Type B pancreatic cell (in vitro differentiated cells): ENCODE measurements around the gene KLHL22. TPM values are rescaled to one million over a fixed set of nuclear protein-coding genes. Genes with fewer than 3 reads are reported as not detected.

Experiments
- DNase-seq: peaks from one replicate; pipeline ENCODE4 v3.0.0; 2021; ENCODE audit warnings: mixed read lengths; ENCODE audit not compliant: unreplicated experiment; ENCODE audit errors: extremely low spot score
- H3K27ac Mint-ChIP-seq: 2 replicates; pipeline ENCODE4 v1.8.0; 2021; ENCODE audit warnings: mild to moderate bottlenecking, mixed read lengths
- H3K27me3 Mint-ChIP-seq: 2 replicates; pipeline ENCODE4 v1.8.0; 2021; ENCODE audit warnings: mixed read lengths
- H3K36me3 Mint-ChIP-seq: 2 replicates; pipeline ENCODE4 v1.8.0; 2021; ENCODE audit warnings: mixed read lengths
- H3K4me1 Mint-ChIP-seq: one replicate; pipeline ENCODE4 v1.8.0; 2021; ENCODE audit warnings: mixed read lengths; ENCODE audit not compliant: unreplicated experiment
- H3K4me3 Mint-ChIP-seq: 2 replicates; pipeline ENCODE4 v1.8.0; 2021; ENCODE audit warnings: mild to moderate bottlenecking, mixed read lengths
- H3K9me3 Mint-ChIP-seq: 2 replicates; pipeline ENCODE4 v1.8.0; 2021; ENCODE audit warnings: mixed read lengths
- total RNA-seq: library from RNA; stranded (reverse); gene quantifications from 2 replicates; pipeline ENCODE4 v1.2.1, GENCODE V29; 2021; ENCODE audit warnings: low replicate concordance
- TF ChIP-seq, protein P1 (sequence below): fragments of 200-600 bp; sonication (generic); conservative IDR thresholded peaks from 2 replicates; pipeline ENCODE4 v1.5.0; 2021; ENCODE audit warnings: antibody characterized with exemption, mild to moderate bottlenecking

KLHL22 gene
- total RNA-seq, 1 donor from 2014 or later: 38.8 TPM

DNA sequence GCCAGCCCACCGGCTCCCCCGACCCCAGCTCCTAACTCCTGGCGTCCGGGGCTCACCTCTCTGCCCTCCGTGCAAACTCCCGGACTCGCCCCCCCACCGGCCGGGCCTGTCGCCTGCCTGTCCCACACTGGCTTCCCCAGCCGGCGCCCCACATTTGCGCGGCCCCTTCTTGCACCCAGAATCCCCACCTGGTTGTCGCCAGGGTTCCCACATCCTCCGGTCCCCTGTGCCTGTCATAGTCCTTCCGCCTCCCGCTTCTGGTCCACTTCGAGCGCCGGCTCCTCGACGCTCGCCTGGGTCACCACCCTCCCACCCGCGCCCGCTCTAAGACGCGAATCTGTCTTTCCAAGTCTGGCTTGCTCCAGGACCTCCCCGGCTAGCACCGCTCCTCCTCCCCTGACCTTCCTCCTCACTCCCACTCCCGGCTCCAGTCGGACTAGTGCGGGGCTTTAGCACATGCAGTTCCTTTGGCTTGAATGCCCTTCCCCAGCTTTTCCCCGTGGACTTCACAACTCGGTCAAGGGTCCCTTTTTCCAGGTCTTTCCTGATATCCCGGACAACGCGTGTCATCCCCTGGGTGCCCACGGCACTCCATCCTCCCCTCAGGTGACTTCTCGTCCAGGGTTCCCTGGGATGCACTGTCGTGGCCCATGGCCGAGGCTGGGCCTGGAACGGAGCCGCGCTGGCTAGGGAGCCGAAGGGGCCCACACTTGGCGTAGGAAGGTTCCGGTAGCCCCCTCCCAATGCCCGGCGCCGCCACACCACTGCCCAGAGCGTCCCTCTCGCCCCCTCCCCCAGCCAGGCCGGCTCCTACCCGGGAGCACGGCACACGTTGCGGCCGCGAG is 58.6 kb downstream of the KLHL22 start:
- Mint-ChIP-seq H3K27ac (peak overlapping the region; percentile 83), H3K36me3 (peaks cover 12% of the 10 kb centered on the region), H3K27me3 (peaks cover 46% of the 10 kb centered on the region), H3K9me3 (no peaks in the 10 kb centered on the region), H3K4me1 (peaks cover 27% of the 10 kb centered on the region), H3K4me3 (peak overlapping the region; percentile 96)
- TF ChIP-seq, protein P1, sequence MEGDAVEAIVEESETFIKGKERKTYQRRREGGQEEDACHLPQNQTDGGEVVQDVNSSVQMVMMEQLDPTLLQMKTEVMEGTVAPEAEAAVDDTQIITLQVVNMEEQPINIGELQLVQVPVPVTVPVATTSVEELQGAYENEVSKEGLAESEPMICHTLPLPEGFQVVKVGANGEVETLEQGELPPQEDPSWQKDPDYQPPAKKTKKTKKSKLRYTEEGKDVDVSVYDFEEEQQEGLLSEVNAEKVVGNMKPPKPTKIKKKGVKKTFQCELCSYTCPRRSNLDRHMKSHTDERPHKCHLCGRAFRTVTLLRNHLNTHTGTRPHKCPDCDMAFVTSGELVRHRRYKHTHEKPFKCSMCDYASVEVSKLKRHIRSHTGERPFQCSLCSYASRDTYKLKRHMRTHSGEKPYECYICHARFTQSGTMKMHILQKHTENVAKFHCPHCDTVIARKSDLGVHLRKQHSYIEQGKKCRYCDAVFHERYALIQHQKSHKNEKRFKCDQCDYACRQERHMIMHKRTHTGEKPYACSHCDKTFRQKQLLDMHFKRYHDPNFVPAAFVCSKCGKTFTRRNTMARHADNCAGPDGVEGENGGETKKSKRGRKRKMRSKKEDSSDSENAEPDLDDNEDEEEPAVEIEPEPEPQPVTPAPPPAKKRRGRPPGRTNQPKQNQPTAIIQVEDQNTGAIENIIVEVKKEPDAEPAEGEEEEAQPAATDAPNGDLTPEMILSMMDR: no peak
- DNase-seq: no peak

DNA sequence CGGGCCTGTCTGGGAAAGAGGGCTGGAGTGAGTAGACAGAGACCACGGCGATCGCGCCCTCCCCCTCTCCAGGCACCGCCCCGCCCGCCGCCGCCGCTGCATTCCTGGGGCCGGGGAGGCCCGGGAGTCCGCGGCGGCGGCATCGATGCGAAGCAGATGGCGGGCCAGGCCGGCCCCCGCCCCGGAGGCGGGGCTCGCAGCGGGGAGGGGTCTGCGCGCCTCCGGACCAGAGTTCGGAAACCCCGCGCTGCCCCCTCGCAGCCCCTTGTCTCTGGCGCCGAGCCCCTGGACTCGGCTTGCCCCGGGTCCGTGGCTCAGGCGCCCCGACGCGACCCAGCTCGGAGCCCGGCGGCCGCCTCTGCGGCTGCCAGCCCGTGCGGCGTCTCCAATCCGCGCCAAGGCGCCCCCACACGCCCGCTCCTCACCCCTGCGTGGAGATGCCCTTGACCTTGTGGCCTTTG is 59.3 kb downstream of the KLHL22 start:
- peaks cover 28% of the 10 kb centered on the region for H3K4me1 Mint-ChIP-seq
- peak overlapping the region; percentile 96 for H3K4me3 Mint-ChIP-seq
- H3K36me3 Mint-ChIP-seq: peaks cover 12% of the 10 kb centered on the region
- peaks cover 47% of the 10 kb centered on the region for H3K27me3 Mint-ChIP-seq
- no peaks in the 10 kb centered on the region for H3K9me3 Mint-ChIP-seq
- DNase-seq: no peak
- TF ChIP-seq, protein P1: no peak
- H3K27ac Mint-ChIP-seq: no peak overlapping the region

DNA sequence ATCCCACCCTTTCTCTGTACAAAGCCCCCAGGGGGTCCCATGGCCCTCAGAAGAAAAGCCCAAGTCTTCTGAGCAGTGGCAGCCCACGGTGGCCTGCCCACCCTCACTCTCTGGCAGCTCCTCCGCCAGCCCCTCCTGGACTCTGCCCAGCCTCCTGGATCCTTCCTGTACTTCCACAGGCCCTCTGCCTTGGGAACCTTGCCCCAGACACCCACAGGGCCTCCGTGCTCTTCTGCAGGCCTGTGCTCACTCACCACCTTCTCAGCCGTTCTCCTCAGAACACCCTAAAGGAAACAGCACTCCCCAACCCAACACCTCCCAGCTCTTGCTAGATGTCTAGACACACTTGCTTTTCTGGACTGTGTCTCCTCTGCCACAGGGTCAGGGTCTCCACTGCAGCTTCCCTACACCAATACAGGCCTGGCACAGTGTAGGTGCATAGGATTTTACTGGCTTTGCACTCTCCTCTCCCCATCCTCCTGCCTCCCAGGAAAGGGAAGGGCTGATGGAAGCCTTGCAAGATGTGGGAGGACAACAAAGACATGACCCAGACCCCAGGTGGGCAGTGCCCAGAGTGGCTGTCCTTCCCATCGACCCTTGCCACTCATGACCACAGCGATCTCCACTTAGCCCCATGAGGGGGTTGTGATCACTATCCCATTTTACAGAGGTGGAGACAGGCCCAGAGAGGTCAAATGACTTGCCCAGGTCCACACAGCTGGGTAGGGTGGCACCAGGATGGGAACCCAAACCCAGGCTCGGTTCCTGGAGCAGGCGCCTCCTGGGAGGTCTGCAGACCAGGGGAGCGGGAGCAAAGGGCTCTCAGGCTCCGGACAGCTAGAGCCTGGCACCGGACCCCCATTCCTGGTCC is 59.9 kb downstream of the KLHL22 start:
- no peak for DNase-seq
- H3K27ac Mint-ChIP-seq: peak overlapping the region; percentile 58
- TF ChIP-seq, protein P1: no peak
- H3K4me1 Mint-ChIP-seq: peaks cover 28% of the 10 kb centered on the region
- H3K4me3 Mint-ChIP-seq: peak overlapping the region; percentile 81
- peaks cover 12% of the 10 kb centered on the region for H3K36me3 Mint-ChIP-seq
- H3K9me3 Mint-ChIP-seq: no peaks in the 10 kb centered on the region
- peaks cover 47% of the 10 kb centered on the region for H3K27me3 Mint-ChIP-seq

DNA sequence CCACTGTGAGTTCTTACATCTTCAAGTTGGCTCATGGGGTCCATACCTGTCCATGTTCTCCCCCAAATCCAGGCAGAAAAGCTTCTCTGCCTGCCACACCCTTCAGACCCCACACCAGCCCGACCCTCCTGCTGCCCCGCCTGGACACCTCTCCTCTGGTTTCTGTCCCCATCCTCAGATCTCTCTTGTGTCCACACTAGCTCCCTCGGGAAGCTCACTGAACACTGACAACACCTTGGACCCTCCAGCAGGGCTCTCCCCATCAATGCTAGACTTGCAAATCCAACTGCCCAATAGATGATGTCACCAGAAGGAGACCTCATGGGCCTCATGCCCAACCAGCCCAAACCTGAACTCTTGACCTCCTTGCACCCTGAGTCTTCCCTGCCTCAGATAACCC is 60.8 kb downstream of the KLHL22 start:
- no peak for DNase-seq
- peaks cover 51% of the 10 kb centered on the region for H3K27me3 Mint-ChIP-seq
- H3K36me3 Mint-ChIP-seq: peaks cover 12% of the 10 kb centered on the region
- peak overlapping the region; percentile 81 for H3K4me3 Mint-ChIP-seq
- H3K9me3 Mint-ChIP-seq: no peaks in the 10 kb centered on the region
- TF ChIP-seq, protein P1: no peak
- H3K4me1 Mint-ChIP-seq: peaks cover 28% of the 10 kb centered on the region
- H3K27ac Mint-ChIP-seq: peak overlapping the region; percentile 58

DNA sequence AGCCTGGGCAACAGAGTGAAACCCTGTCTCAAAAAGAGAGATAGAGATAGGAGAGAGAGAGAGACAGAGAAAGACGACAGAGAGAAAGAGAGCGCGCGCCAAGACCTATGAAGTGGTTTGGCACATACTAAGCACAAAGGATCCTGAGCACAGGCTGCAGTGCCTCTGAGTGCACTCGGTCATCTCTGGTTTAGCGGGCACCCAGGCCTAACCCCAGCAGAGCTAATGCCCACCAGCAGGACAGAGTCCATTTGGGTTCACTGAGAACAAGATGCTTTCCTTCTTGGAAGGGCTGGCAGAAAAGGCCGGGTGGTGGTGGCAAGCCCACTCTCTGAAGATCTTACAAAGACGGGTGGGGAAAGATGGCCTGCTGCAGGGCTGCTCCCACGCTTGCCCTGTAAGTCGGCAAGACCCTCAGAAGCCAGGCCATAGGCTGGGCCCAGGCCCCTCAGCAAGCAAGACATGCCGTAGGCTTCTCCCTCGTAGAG is 61.3 kb downstream of the KLHL22 start:
- H3K4me1 Mint-ChIP-seq: peaks cover 25% of the 10 kb centered on the region
- H3K27ac Mint-ChIP-seq: no peak overlapping the region
- no peak for DNase-seq
- H3K36me3 Mint-ChIP-seq: peaks cover 12% of the 10 kb centered on the region
- TF ChIP-seq, protein P1: no peak
- H3K9me3 Mint-ChIP-seq: no peaks in the 10 kb centered on the region
- H3K27me3 Mint-ChIP-seq: peaks cover 47% of the 10 kb centered on the region
- H3K4me3 Mint-ChIP-seq: peak overlapping the region; percentile 85
